ENCODE measurements around the gene CHST8. TPM values are rescaled to one million over a fixed set of nuclear protein-coding genes. Genes with fewer than 3 reads are reported as not detected.

The CHST8 gene
- total and polyA plus RNA-seq, 4 donors: 3.3 to 17.7 (median 10.5) TPM

DNA sequence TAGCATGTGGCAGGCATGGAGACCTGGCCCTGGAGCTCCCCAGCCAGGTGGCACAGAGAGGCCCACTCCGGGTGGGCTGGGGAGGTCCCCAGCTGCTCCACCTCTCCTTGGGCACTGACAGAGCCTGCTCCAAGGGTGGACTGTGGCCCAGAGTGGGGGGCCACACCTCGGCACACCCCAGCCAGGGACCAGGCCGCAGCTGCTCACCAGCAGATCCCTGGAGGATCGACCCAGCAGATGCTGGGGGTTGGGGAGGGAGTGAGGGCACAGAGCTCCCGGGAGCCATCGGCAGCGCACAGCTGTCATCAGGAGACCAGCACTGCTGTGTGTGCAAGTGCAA is 102.9 kb downstream of the CHST8 start:
- 49% methylated on average over 7 of the region's 7 CpGs for WGBS (ENCODE audit: insufficient coverage)
- H3K27ac ChIP-seq (ENCODE audit: low read depth, low read length): no peak overlapping the region
- peaks cover 3% of the 10 kb centered on the region for H3K27me3 ChIP-seq (ENCODE audit: control insufficient read depth, insufficient read depth, low read length)
- peaks cover 2% of the 10 kb centered on the region for H3K36me3 ChIP-seq (ENCODE audit: control insufficient read depth, insufficient read depth, low read length)
- no peak overlapping the region for H3K4me3 ChIP-seq (ENCODE audit: low read depth, low read length)
- H3K9me3 ChIP-seq (ENCODE audit: control insufficient read depth, insufficient read depth, low read length): peaks cover 2% of the 10 kb centered on the region
- H3K4me1 ChIP-seq (ENCODE audit: control insufficient read depth, insufficient read depth, low read length): peaks cover 22% of the 10 kb centered on the region
- no peak for DNase-seq (ENCODE audit: low read depth in 4 of 6, low spot score in 6 of 6)

DNA sequence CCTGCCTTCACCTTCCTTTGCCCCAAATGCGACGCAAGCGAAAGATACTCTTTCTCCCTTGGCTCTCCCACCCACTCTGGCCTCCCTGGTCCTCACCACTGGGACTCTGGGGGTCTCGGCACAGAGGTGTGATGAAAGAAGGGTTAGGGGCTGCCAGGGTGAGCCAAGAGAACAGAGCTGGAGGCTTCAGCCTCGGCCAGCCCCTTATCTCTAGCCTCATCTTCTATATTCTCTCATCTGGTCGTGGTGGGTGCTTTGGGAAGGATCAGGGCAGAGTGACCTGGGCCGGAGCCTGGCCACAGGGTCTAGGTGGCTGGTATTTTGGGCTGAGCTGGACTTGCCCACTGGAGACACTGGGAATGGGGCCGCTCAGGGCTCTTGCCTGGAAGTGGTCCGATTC is 103.8 kb downstream of the CHST8 start:
- Histone ChIP-seq H3K36me3 (ENCODE audit: control insufficient read depth, insufficient read depth, low read length) (peaks cover 2% of the 10 kb centered on the region), H3K27me3 (ENCODE audit: control insufficient read depth, insufficient read depth, low read length) (peaks cover 3% of the 10 kb centered on the region), H3K4me1 (ENCODE audit: control insufficient read depth, insufficient read depth, low read length) (peaks cover 22% of the 10 kb centered on the region), H3K4me3 (ENCODE audit: low read depth, low read length) (no peak overlapping the region), H3K9me3 (ENCODE audit: control insufficient read depth, insufficient read depth, low read length) (peaks cover 2% of the 10 kb centered on the region), H3K27ac (ENCODE audit: low read depth, low read length) (no peak overlapping the region)
- WGBS (ENCODE audit: insufficient coverage): 93% methylated on average over 3 of the region's 9 CpGs
- no peak for DNase-seq (ENCODE audit: low read depth in 4 of 6, low spot score in 6 of 6)

DNA sequence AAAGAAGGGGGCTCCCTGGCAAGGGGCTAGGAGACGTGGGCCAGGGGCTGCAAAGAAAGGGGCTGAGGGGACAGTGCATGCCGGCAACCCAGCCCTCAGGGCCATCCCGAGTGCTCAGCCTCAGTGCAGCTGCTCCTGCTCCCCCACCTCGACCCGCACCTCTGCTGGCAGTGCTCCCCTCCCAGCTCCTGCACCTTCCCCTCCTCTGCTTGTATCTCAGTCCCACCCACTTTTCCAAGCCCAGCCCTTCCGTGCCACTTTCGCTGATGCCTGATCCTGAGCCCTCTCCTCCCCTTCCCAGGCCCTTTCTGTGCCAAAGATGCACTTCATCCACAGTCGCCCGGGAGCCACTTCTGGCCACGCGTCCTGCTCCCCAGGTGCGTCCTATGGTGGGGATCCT is 105.0 kb downstream of the CHST8 start:
- 72% methylated on average over 12 of the region's 12 CpGs for WGBS (ENCODE audit: insufficient coverage)
- no peak for DNase-seq (ENCODE audit: low read depth in 4 of 6, low spot score in 6 of 6)
- Histone ChIP-seq H3K4me1 (ENCODE audit: control insufficient read depth, insufficient read depth, low read length) (peaks cover 25% of the 10 kb centered on the region), H3K27ac (ENCODE audit: low read depth, low read length) (no peak overlapping the region), H3K4me3 (ENCODE audit: low read depth, low read length) (no peak overlapping the region), H3K36me3 (ENCODE audit: control insufficient read depth, insufficient read depth, low read length) (peaks cover 2% of the 10 kb centered on the region), H3K9me3 (ENCODE audit: control insufficient read depth, insufficient read depth, low read length) (peaks cover 2% of the 10 kb centered on the region), H3K27me3 (ENCODE audit: control insufficient read depth, insufficient read depth, low read length) (peaks cover 3% of the 10 kb centered on the region)

DNA sequence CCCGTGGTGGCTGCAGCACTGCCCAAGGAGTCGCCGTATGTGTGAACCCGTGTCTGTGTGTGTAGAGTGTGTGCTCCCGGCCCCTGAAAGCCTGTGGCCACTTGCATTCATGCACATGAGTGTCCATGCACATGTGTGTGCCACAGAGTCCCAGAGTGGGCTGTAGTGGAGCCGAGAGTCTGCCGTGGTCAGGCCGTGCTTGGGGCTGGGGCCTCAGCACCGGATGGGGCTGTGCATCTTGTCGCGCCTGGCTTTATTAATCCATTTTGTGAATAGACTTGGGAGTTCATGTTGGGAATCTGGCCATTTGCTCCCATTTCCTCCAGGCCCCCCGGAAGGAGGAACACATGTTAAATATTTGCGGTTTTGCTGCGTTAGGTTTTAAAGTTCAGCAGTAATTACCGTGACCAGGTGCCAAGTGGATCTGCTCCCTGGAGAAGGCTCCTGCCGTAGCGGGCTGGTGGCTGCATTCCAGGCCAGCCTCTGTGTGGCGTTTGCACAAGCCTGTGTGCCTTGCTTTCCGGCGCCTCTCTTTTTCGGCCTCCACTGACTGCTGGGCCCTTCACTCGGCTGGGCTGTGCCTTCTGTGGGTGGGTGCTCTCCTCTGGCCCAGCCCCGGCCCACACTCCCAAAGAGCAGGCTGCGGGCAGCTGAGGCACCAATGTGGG is 105.7 kb downstream of the CHST8 start:
- Histone ChIP-seq H3K4me3 (ENCODE audit: low read depth, low read length) (no peak overlapping the region), H3K27ac (ENCODE audit: low read depth, low read length) (no peak overlapping the region), H3K27me3 (ENCODE audit: control insufficient read depth, insufficient read depth, low read length) (peaks cover 3% of the 10 kb centered on the region), H3K9me3 (ENCODE audit: control insufficient read depth, insufficient read depth, low read length) (peaks cover 2% of the 10 kb centered on the region), H3K36me3 (ENCODE audit: control insufficient read depth, insufficient read depth, low read length) (peaks cover 2% of the 10 kb centered on the region), H3K4me1 (ENCODE audit: control insufficient read depth, insufficient read depth, low read length) (peaks cover 30% of the 10 kb centered on the region)
- WGBS (ENCODE audit: insufficient coverage): 68% methylated on average over 24 of the region's 24 CpGs
- peak in 1 of 6 donors; percentile 50 for DNase-seq (ENCODE audit: low read depth in 4 of 6, low spot score in 6 of 6)

DNA sequence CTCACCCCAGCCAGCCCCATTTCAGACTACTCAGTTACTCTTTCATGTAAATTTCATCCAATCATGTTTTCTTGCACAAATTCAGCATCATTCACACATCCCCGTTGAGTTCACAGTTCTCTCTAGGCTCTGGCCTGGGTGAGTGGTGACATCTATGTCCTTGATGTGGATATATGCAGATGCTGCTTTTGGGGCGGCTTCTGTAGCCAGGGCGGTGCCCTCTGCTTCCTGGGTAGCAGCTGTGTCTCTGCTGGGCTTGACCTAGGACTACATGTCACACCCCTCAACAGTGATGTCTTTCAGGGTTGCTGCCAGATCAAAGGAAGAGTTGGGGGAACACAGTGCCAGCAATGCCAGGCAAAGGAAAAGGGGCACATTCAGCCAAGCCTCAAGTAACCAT is 106.4 kb downstream of the CHST8 start:
- peaks cover 3% of the 10 kb centered on the region for H3K27me3 ChIP-seq (ENCODE audit: control insufficient read depth, insufficient read depth, low read length)
- H3K27ac ChIP-seq (ENCODE audit: low read depth, low read length): no peak overlapping the region
- peaks cover 2% of the 10 kb centered on the region for H3K36me3 ChIP-seq (ENCODE audit: control insufficient read depth, insufficient read depth, low read length)
- no peak for DNase-seq (ENCODE audit: low read depth in 4 of 6, low spot score in 6 of 6)
- H3K4me3 ChIP-seq (ENCODE audit: low read depth, low read length): no peak overlapping the region
- peaks cover 2% of the 10 kb centered on the region for H3K9me3 ChIP-seq (ENCODE audit: control insufficient read depth, insufficient read depth, low read length)
- H3K4me1 ChIP-seq (ENCODE audit: control insufficient read depth, insufficient read depth, low read length): peaks cover 30% of the 10 kb centered on the region
- WGBS (ENCODE audit: insufficient coverage): 92% methylated on average over 2 of the region's 3 CpGs

DNA sequence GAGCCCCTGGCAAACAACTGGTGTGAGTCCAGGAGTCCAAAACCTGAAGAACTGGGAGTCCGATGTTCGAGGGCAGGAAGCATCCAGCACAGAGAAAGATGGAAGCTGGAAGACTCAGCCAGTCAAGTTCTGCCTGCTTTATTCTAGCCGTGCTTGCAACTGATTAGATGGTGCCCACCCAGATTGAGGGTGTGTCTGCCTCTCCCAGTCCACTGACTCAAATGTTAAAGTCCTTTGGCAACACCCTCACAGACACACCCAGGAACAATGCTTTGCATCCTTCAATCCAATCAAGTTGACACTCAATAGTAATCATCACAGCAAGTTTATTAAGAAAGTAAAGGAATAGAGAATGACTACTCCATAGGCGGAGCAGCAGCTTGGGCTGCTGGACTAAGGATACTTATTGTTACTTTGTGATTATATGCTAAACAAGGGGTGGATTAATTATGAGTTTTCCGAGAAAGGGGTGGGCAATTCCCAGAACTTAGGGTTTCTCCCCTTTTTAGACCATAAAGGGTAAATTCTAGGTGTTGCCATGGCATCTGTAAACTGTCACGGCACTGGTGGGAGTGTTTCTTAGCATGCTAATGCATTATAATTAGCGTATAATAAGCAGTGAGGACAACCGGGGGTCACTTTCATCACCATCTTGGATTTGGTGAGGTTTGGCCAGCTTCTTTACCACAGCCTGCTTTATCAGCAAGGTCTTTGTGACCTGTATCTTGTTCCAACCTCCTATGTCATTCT is 109.3 kb downstream of the CHST8 start:
- WGBS (ENCODE audit: insufficient coverage): 98% methylated on average over 4 of the region's 8 CpGs
- no peak for DNase-seq (ENCODE audit: low read depth in 4 of 6, low spot score in 6 of 6)

DNA sequence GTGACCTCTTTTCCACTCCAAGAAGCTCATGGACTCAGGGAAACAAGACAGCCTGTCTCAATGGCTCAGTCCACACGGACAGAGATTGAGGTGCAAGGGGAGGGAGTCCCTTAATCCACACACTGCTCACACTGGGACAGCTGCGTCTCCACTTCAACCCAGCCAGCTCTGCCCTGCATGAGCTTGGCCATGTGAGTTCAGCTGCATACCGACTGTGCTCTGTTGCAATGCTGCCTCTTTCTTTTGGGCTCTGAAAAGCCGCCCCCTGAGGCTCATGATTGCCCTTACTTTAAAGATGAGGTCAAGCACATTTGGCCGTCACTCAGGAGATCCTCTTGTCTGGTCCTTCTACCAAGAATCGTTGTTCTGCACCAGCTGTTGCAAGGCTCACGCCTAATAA is 110.1 kb downstream of the CHST8 start:
- H3K27me3 ChIP-seq (ENCODE audit: control insufficient read depth, insufficient read depth, low read length): peaks cover 7% of the 10 kb centered on the region

More for the DNA sequence above, 109.3 kb downstream of the CHST8 start:
- Histone ChIP-seq H3K4me1 (ENCODE audit: control insufficient read depth, insufficient read depth, low read length) (peaks cover 35% of the 10 kb centered on the region), H3K9me3 (ENCODE audit: control insufficient read depth, insufficient read depth, low read length) (peaks cover 2% of the 10 kb centered on the region), H3K4me3 (ENCODE audit: low read depth, low read length) (no peak overlapping the region), H3K27ac (ENCODE audit: low read depth, low read length) (no peak overlapping the region), H3K27me3 (ENCODE audit: control insufficient read depth, insufficient read depth, low read length) (peaks cover 3% of the 10 kb centered on the region), H3K36me3 (ENCODE audit: control insufficient read depth, insufficient read depth, low read length) (no peaks in the 10 kb centered on the region)

DNA sequence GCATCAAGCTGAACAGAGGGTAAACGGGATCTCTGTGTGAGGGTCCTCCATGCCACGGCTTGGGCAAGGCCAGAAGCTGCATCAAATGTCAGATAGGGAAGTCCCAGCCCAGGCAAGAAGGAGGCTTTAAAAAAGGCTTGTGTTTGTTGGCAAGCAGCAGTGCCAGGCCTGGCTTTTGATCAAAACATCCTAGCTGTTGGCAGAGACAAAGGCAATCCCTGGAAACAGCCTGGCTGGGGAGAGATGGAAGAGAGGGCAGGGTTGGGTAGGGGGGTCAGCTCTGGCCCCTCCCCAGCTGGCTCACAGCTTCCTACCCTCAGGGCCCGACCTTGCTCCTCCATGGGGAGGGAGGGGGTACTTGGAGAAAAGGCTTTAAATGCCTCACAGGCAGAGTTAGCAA is 113.2 kb downstream of the CHST8 start:
- Histone ChIP-seq H3K36me3 (ENCODE audit: control insufficient read depth, insufficient read depth, low read length) (no peaks in the 10 kb centered on the region), H3K4me3 (ENCODE audit: low read depth, low read length) (no peak overlapping the region), H3K4me1 (ENCODE audit: control insufficient read depth, insufficient read depth, low read length) (peaks cover 32% of the 10 kb centered on the region), H3K9me3 (ENCODE audit: control insufficient read depth, insufficient read depth, low read length) (no peaks in the 10 kb centered on the region), H3K27ac (ENCODE audit: low read depth, low read length) (no peak overlapping the region), H3K27me3 (ENCODE audit: control insufficient read depth, insufficient read depth, low read length) (peaks cover 4% of the 10 kb centered on the region)
- whole genome bisulfite sequencing (ENCODE audit: insufficient coverage): 28% methylated on average over 2 of the region's 3 CpGs
- DNase-seq (ENCODE audit: low read depth in 4 of 6, low spot score in 6 of 6): peak; percentile 54 to 96 (median 76)

More for the DNA sequence above, 110.1 kb downstream of the CHST8 start:
- Histone ChIP-seq H3K9me3 (ENCODE audit: control insufficient read depth, insufficient read depth, low read length) (peaks cover 2% of the 10 kb centered on the region), H3K36me3 (ENCODE audit: control insufficient read depth, insufficient read depth, low read length) (no peaks in the 10 kb centered on the region), H3K27ac (ENCODE audit: low read depth, low read length) (no peak overlapping the region), H3K4me3 (ENCODE audit: low read depth, low read length) (no peak overlapping the region), H3K4me1 (ENCODE audit: control insufficient read depth, insufficient read depth, low read length) (peaks cover 40% of the 10 kb centered on the region)
- WGBS (ENCODE audit: insufficient coverage): 28% methylated on average over 7 of the region's 7 CpGs
- peak in 1 of 6 donors; percentile 50 for DNase-seq (ENCODE audit: low read depth in 4 of 6, low spot score in 6 of 6)

DNA sequence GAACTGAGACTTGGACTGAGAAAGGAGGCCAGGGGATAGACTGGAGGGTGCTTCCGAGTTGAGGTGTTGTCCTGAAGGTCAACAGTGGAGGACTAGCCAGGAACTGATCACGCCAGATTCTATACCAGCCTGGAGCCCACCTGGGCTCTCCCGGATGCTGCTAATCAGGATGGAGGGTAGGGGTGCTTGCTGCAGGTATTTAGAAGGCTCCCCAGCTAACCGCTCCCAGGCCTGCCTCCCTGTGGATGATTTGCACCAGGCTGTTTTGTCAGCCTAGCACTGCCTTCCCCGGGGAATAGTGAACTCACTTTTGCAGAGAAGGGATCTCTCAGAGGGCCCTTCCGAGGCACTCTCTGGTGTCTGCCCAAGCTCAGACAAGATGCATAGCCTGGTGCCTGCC is 114.4 kb downstream of the CHST8 start:
- no peak for DNase-seq (ENCODE audit: low read depth in 4 of 6, low spot score in 6 of 6)
- peaks cover 4% of the 10 kb centered on the region for H3K27me3 ChIP-seq (ENCODE audit: control insufficient read depth, insufficient read depth, low read length)
- H3K4me1 ChIP-seq (ENCODE audit: control insufficient read depth, insufficient read depth, low read length): peaks cover 32% of the 10 kb centered on the region
- H3K36me3 ChIP-seq (ENCODE audit: control insufficient read depth, insufficient read depth, low read length): no peaks in the 10 kb centered on the region
- WGBS (ENCODE audit: insufficient coverage): 69% methylated on average over 6 of the region's 6 CpGs
- no peak overlapping the region for H3K4me3 ChIP-seq (ENCODE audit: low read depth, low read length)
- H3K27ac ChIP-seq (ENCODE audit: low read depth, low read length): no peak overlapping the region
- no peaks in the 10 kb centered on the region for H3K9me3 ChIP-seq (ENCODE audit: control insufficient read depth, insufficient read depth, low read length)

DNA sequence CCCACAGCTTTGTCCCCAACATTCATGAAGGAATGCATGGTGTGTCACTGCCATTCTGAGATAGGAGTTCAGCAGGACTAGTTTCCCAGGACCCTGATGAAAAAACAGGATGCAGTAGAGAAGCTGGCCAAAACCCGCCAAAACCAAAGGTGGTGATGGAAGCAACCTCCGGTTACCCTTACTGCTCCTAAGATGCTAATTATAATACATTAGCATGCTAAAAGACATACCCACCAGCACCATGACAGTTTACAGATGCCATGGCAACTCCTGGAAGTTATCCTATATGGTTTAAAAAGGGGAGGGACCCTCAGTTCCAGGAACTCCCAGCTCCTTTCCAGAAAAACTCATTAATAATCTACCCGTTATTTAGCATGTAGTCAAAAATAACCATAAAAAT is 115.0 kb downstream of the CHST8 start:
- H3K27ac ChIP-seq (ENCODE audit: low read depth, low read length): no peak overlapping the region
- WGBS (ENCODE audit: insufficient coverage): 38% methylated on average over 1 of the region's 3 CpGs
- H3K36me3 ChIP-seq (ENCODE audit: control insufficient read depth, insufficient read depth, low read length): no peaks in the 10 kb centered on the region
- peaks cover 4% of the 10 kb centered on the region for H3K27me3 ChIP-seq (ENCODE audit: control insufficient read depth, insufficient read depth, low read length)
- no peak overlapping the region for H3K4me3 ChIP-seq (ENCODE audit: low read depth, low read length)
- no peak for DNase-seq (ENCODE audit: low read depth in 4 of 6, low spot score in 6 of 6)
- H3K4me1 ChIP-seq (ENCODE audit: control insufficient read depth, insufficient read depth, low read length): peaks cover 29% of the 10 kb centered on the region
- no peaks in the 10 kb centered on the region for H3K9me3 ChIP-seq (ENCODE audit: control insufficient read depth, insufficient read depth, low read length)

Data from spinal cord (tissue), 10 donors.